ENCODE data around the gene CBFA2T3. TPM values are rescaled to one million over a fixed set of nuclear protein-coding genes. Genes with fewer than 3 reads are reported as not detected.

CBFA2T3 gene
- total RNA-seq, 1 experiment from 2014 or later: 2.1 TPM

GRCh38 chr16:88899901-88900661 is 76.9 kb downstream of the CBFA2T3 start:
- no peaks in the 10 kb centered on the region for H3K36me3 ChIP-seq (ENCODE audit: control insufficient read depth, insufficient read depth, low read length)
- H3K27ac Mint-ChIP-seq (ENCODE audit: unreplicated experiment): no peak overlapping the region
- no peaks in the 10 kb centered on the region for H3K4me1 ChIP-seq
- no TSS peak for BruUV-seq (replicated peaks)
- ChIA-PET POLR2A (no interaction called here), CTCF (interaction anchor here (0.5 to 1.5 kb wide), 3 partner anchors 20 to 225 kb away, joined by 3 read pairs; no protein-coding TSS in a partner anchor)
- H3K27me3 ChIP-seq (replicated peaks; ENCODE audit: control insufficient read depth, insufficient read depth, low read length): no peaks in the 10 kb centered on the region
- no peak for TF ChIP-seq CTCF (IDR thresholded peaks at IDR 0.05; ENCODE audit: insufficient read depth in 1 of 2, low read depth in 1 of 2, low read length in 1 of 2, severe bottlenecking in 1 of 2, unreplicated experiment in 1 of 2)
- H3K9me3 ChIP-seq: no peaks in the 10 kb centered on the region
- no peak for DNase-seq
- peaks cover 4% of the 10 kb centered on the region for H3K27me3 Mint-ChIP-seq (ENCODE audit: insufficient read depth, unreplicated experiment)
- H3K9me3 Mint-ChIP-seq (ENCODE audit: unreplicated experiment): no peaks in the 10 kb centered on the region
- intact Hi-C loops (cut with micrococcal nuclease; ENCODE audit: unreplicated experiment): no loop called here
- H3K4me3 Mint-ChIP-seq (ENCODE audit: unreplicated experiment): no peak overlapping the region
- no peak overlapping the region for H3K4me3 ChIP-seq (ENCODE audit: low read depth, low read length)
- H3K4me1 Mint-ChIP-seq (ENCODE audit: low read depth, unreplicated experiment): no peaks in the 10 kb centered on the region
- no peaks in the 10 kb centered on the region for H3K36me3 Mint-ChIP-seq (ENCODE audit: insufficient read depth, unreplicated experiment)

- no TSS peak for BruUV-seq (replicated peaks)
- H3K4me1 Mint-ChIP-seq (ENCODE audit: low read depth, unreplicated experiment): no peaks in the 10 kb centered on the region
- intact Hi-C loops (cut with micrococcal nuclease; ENCODE audit: unreplicated experiment): no loop called here
- ChIA-PET POLR2A (no interaction called here), CTCF (interaction anchor here (0.7 kb wide), 1 partner anchor 160 kb away, joined by 3 read pairs; no protein-coding TSS in a partner anchor)
- DNase-seq: no peak
- H3K27me3 Mint-ChIP-seq (ENCODE audit: insufficient read depth, unreplicated experiment): peaks cover 4% of the 10 kb centered on the region
- no peak overlapping the region for H3K4me3 Mint-ChIP-seq (ENCODE audit: unreplicated experiment)
- Histone ChIP-seq H3K9me3 (no peaks in the 10 kb centered on the region), H3K4me3 (ENCODE audit: low read depth, low read length) (no peak overlapping the region), H3K4me1 (no peaks in the 10 kb centered on the region), H3K27me3 (replicated peaks; ENCODE audit: control insufficient read depth, insufficient read depth, low read length) (no peaks in the 10 kb centered on the region), H3K36me3 (ENCODE audit: control insufficient read depth, insufficient read depth, low read length) (no peaks in the 10 kb centered on the region)
- TF ChIP-seq CTCF (IDR thresholded peaks at IDR 0.05; ENCODE audit: insufficient read depth in 1 of 2, low read depth in 1 of 2, low read length in 1 of 2, severe bottlenecking in 1 of 2, unreplicated experiment in 1 of 2): no peak
- no peak overlapping the region for H3K27ac Mint-ChIP-seq (ENCODE audit: unreplicated experiment)
- no peaks in the 10 kb centered on the region for H3K36me3 Mint-ChIP-seq (ENCODE audit: insufficient read depth, unreplicated experiment)
- H3K9me3 Mint-ChIP-seq (ENCODE audit: unreplicated experiment): no peaks in the 10 kb centered on the region
Observed at GRCh38 chr16:88897696-88898425, 79.1 kb downstream of the CBFA2T3 start.

- no TSS peak for BruUV-seq (replicated peaks)
- peaks cover 4% of the 10 kb centered on the region for H3K27me3 Mint-ChIP-seq (ENCODE audit: insufficient read depth, unreplicated experiment)
- intact Hi-C loops (cut with micrococcal nuclease; ENCODE audit: unreplicated experiment): no loop called here
- Histone ChIP-seq H3K4me1 (no peaks in the 10 kb centered on the region), H3K36me3 (ENCODE audit: control insufficient read depth, insufficient read depth, low read length) (no peaks in the 10 kb centered on the region), H3K4me3 (ENCODE audit: low read depth, low read length) (no peak overlapping the region), H3K9me3 (no peaks in the 10 kb centered on the region), H3K27me3 (replicated peaks; ENCODE audit: control insufficient read depth, insufficient read depth, low read length) (no peaks in the 10 kb centered on the region)
- H3K4me3 Mint-ChIP-seq (ENCODE audit: unreplicated experiment): no peak overlapping the region
- H3K9me3 Mint-ChIP-seq (ENCODE audit: unreplicated experiment): no peaks in the 10 kb centered on the region
- CTCF ChIA-PET: no interaction called here
- DNase-seq: no peak
- TF ChIP-seq CTCF (IDR thresholded peaks at IDR 0.05; ENCODE audit: insufficient read depth in 1 of 2, low read depth in 1 of 2, low read length in 1 of 2, severe bottlenecking in 1 of 2, unreplicated experiment in 1 of 2): no peak
- no peaks in the 10 kb centered on the region for H3K4me1 Mint-ChIP-seq (ENCODE audit: low read depth, unreplicated experiment)
- no peak overlapping the region for H3K27ac Mint-ChIP-seq (ENCODE audit: unreplicated experiment)
- no peaks in the 10 kb centered on the region for H3K36me3 Mint-ChIP-seq (ENCODE audit: insufficient read depth, unreplicated experiment)
- POLR2A ChIA-PET: no interaction called here
Observed at GRCh38 chr16:88896238-88897070, 80.6 kb downstream of the CBFA2T3 start.

Measured in Caco-2 (cell line).